Suprapubic skin (tissue), 4 donors: Measurements from ENCODE around the gene SHC2. TPM values are rescaled to one million over a fixed set of nuclear protein-coding genes. Genes with fewer than 3 reads are reported as not detected.

Source experiments
- DNase-seq, 2 donors: peaks; one replicate each; pipeline ENCODE4 v3.0.0-alpha.2; 2019; ENCODE audit warnings: low spot score in 2 of 2
- H3K27ac ChIP-seq: fragments of 200-600 bp; sonication (generic); one replicate; pipeline ENCODE4 v1.5.1; 2019
- H3K27me3 ChIP-seq: fragments of 200-600 bp; sonication (generic); one replicate; pipeline ENCODE4 v1.5.1; 2019
- H3K36me3 ChIP-seq: fragments of 200-600 bp; sonication (generic); one replicate; pipeline ENCODE4 v1.5.1; 2019
- H3K4me1 ChIP-seq: fragments of 200-600 bp; sonication (generic); one replicate; pipeline ENCODE4 v1.5.1; 2019
- H3K4me3 ChIP-seq: fragments of 200-600 bp; sonication (generic); one replicate; pipeline ENCODE4 v1.5.1; 2019; ENCODE audit warnings: mild to moderate bottlenecking
- H3K9me3 ChIP-seq: fragments of 200-600 bp; sonication (generic); one replicate; pipeline ENCODE4 v1.5.1; 2019
- EP300 ChIP-seq: sonication (generic); formaldehyde crosslinking; IDR thresholded peaks from one replicate; pipeline ENCODE4 v1.6.1; 2017; ENCODE audit warnings: antibody characterized with exemption
- POLR2A ChIP-seq, 2 donors: fragments of 450-650 bp; IDR thresholded peaks; one replicate each; pipeline ENCODE4 v1.6.1; 2017; ENCODE audit warnings: antibody characterized with exemption in 2 of 2, mild to moderate bottlenecking in 2 of 2, moderate library complexity in 2 of 2
- POLR2AphosphoS5 ChIP-seq, 3 donors: sonication (generic); formaldehyde crosslinking; IDR thresholded peaks; one replicate each; pipeline ENCODE4 v1.6.1; 2017; ENCODE audit warnings: antibody characterized with exemption in 3 of 3
- WGBS: methylation state at CpG from one replicate; pipeline ENCODE4 v1.1.5; 2018; 5-methylcytosine and 5-hydroxymethylcytosine counted together
- total RNA-seq, 4 donors: library from RNA; depleted of rRNA; stranded (reverse); fragments of >200 nt; gene quantifications; one replicate each; pipeline ENCODE4 v1.1.0, GENCODE V29; 2016
- TF ChIP-seq, protein P1 (sequence below), 2 donors: fragments of 200-600 bp in 1 of 2; fragments of 450-650 bp in 1 of 2; sonication (generic) in 1 of 2; IDR thresholded peaks; one replicate each; pipeline ENCODE4 v1.5.1; 2016 to 2019; ENCODE audit warnings: antibody characterized with exemption in 2 of 2, mild to moderate bottlenecking in 1 of 2, moderate library complexity in 1 of 2

Gene SHC2
- total RNA-seq, 4 donors from 2014 or later: 16.3 to 40.7 (median 19.6) TPM

DNA sequence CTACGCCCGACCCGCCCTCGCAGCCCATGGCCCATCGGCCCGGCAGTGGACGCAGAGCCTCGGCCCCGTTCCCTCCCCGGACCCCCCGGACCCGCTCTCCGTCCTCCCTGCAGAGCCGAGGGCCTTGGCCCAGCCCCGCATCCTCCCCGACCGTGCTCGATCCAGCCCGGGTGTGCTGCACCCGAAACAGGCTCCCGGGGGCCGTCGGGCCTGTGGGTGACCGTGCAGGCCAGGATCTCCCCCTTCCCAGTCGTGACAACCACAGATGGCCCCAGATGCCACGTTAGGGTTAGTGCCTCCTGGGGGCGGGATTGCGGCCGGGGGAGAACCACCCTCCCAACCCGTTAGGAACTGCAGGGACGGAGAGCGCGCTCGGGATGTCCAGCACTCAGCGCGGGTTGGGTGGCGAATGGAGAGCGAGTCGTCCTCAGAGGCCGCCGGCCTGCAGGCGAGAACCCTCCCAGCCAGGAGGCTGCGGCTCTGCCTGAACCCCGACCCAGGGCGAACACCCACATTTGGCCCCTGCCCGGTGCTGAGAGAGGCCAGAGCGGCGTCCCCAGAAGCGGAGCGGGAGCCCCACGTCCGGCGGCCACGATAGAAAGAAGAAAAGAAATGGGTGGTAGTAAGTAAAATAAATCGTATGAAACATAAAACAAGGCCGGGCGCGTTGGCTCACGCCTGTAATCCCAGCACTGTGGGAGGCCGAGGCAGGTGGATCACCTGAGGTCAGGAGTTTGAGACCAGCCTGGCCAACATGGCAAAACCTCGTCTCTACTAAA is 28.8 kb upstream of the SHC2 start:
- Histone ChIP-seq H3K36me3 (no peaks in the 10 kb centered on the region), H3K4me1 (peaks cover 27% of the 10 kb centered on the region), H3K27ac (peak overlapping the region; percentile 82), H3K27me3 (peaks cover 10% of the 10 kb centered on the region), H3K4me3 (peak overlapping the region; percentile 73), H3K9me3 (no peaks in the 10 kb centered on the region)
- TF ChIP-seq POLR2AphosphoS5 (IDR thresholded peaks at IDR 0.05) (no peak), EP300 (no peak), POLR2A (IDR thresholded peaks at IDR 0.05) (no peak)
- TF ChIP-seq, protein P1, sequence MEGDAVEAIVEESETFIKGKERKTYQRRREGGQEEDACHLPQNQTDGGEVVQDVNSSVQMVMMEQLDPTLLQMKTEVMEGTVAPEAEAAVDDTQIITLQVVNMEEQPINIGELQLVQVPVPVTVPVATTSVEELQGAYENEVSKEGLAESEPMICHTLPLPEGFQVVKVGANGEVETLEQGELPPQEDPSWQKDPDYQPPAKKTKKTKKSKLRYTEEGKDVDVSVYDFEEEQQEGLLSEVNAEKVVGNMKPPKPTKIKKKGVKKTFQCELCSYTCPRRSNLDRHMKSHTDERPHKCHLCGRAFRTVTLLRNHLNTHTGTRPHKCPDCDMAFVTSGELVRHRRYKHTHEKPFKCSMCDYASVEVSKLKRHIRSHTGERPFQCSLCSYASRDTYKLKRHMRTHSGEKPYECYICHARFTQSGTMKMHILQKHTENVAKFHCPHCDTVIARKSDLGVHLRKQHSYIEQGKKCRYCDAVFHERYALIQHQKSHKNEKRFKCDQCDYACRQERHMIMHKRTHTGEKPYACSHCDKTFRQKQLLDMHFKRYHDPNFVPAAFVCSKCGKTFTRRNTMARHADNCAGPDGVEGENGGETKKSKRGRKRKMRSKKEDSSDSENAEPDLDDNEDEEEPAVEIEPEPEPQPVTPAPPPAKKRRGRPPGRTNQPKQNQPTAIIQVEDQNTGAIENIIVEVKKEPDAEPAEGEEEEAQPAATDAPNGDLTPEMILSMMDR (IDR thresholded peaks at IDR 0.05): no peak
- DNase-seq: no peak
- WGBS: 35% methylated on average over 34 of the region's 61 CpGs

DNA sequence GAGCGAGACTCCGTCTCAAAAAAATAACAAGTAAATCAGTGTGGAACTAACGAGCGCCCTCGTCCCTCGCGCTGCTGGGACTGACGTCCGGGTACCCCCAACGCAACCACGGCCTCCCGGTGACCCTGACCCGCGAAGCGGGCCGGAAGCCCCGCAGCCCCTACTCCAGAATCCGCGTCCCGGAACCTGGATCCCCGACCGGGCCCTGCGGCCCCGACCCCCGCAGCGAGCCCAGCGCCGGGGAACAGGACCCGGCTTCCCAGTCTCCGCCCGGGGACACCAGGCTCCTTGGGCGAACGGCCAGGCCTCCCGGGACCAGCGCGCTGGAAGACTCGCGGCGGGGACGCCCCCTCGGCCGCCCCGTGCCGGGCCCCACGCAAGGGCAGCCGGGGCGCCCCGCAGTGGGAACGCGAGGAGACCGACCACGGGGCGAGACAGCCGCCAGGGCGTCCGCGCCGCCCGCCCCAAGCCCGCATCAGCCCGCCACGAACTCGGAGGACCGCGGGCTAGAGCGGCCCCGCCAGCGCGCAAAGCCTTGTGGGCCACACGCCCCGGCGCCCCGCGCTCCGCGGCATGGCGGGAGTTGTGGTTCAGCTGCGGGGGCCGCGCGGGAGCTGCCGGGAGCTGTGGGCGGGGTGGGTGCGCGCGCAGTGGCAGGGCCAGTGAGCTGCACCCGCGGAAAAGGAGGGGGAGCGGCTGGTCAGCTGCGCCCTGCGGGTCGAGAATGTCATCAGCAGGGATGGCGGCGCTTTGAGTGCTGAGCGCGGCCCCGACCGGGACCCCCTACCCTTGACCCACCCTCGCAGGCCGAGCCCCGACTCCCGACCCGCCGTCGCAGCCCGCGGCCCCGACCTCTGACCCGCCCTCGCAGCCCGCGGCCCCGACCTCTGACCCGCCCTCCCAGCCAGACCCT is 27.9 kb upstream of the SHC2 start:
- Histone ChIP-seq H3K4me3 (peak overlapping the region; percentile 73), H3K9me3 (no peaks in the 10 kb centered on the region), H3K27ac (peak overlapping the region; percentile 82), H3K4me1 (peaks cover 22% of the 10 kb centered on the region), H3K36me3 (no peaks in the 10 kb centered on the region), H3K27me3 (peaks cover 14% of the 10 kb centered on the region)
- WGBS: 0% methylated on average over 46 of the region's 114 CpGs
- TF ChIP-seq, protein P1 (IDR thresholded peaks at IDR 0.05): no peak
- TF ChIP-seq POLR2AphosphoS5 (IDR thresholded peaks at IDR 0.05) (peak in 1 of 3 donors; percentile 65), POLR2A (IDR thresholded peaks at IDR 0.05) (peak; percentile 9 to 60)
- peak; percentile 95 to 98 for DNase-seq

DNA sequence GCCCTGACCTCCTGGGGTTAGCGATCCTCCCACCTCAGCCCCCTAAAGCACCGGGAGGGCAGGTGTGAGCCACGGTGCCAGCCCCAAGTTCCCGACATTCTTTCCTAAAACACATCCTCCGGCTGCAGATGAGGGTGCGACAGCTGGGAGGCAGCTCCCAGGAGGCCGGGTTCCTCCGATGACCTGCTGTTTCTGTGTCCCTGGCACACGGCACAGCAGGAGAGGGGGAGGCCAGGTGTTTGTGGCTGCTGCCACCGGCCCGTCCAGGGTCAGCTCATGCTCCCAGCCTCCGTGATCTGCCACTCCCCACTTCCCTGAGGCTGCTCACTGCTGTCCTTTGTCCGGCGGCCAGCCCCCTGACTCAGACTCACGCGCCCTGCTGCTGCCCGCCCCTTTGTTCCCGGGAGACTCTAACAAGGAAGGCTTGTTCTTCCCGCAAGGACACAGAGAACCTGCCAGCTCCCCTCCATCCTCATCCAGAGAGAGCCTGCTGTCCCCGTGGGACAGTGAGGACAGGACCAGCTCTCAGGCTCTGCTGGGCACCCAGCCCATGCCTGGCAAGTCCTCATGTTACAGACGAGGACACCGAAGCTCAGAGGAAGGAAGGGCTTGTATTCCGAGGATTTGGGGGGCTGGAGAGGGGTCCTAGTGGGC is 24.9 kb upstream of the SHC2 start:
- WGBS: 32% methylated on average over 7 of the region's 23 CpGs
- peak in 1 of 2 donors; percentile 90 for DNase-seq

DNA sequence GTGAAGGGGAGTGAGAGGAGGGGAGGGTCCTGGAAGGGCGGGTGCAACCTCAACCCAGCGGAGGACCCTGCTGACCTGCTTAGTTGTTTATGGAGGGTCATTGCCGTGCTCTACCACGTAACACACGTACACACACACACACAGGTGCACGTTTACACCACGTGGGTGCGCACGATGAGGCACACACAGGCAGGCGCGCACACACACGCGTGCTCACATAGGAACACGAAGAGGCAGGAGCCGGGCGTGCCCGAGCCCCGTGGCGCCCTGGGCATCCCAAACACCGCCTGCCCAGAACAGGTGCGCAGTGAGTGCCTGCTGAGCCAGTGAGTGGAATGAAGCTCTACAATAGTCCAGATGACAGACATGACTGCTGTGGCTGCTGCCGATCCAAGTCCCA is 24.2 kb upstream of the SHC2 start:
- no peak for TF ChIP-seq EP300
- no peak for TF ChIP-seq POLR2AphosphoS5 (IDR thresholded peaks at IDR 0.05)
- no peak for TF ChIP-seq POLR2A (IDR thresholded peaks at IDR 0.05)
- TF ChIP-seq, protein P1 (IDR thresholded peaks at IDR 0.05): no peak
- 84% methylated on average over 10 of the region's 22 CpGs for WGBS
- H3K9me3 ChIP-seq: no peaks in the 10 kb centered on the region
- H3K4me3 ChIP-seq: no peak overlapping the region
- H3K36me3 ChIP-seq: no peaks in the 10 kb centered on the region
- H3K27ac ChIP-seq: no peak overlapping the region
- no peak for DNase-seq
- H3K4me1 ChIP-seq: peaks cover 22% of the 10 kb centered on the region
- peaks cover 14% of the 10 kb centered on the region for H3K27me3 ChIP-seq

More for the DNA sequence above, 24.9 kb upstream of the SHC2 start:
- Histone ChIP-seq H3K27me3 (peaks cover 14% of the 10 kb centered on the region), H3K4me1 (peaks cover 22% of the 10 kb centered on the region), H3K9me3 (no peaks in the 10 kb centered on the region), H3K4me3 (no peak overlapping the region), H3K36me3 (no peaks in the 10 kb centered on the region), H3K27ac (peak overlapping the region; percentile 50)
- TF ChIP-seq, protein P1 (IDR thresholded peaks at IDR 0.05): no peak
